IMR-90 (cell line): ENCODE data around the gene SIRT7. TPM values are rescaled to one million over a fixed set of nuclear protein-coding genes. Genes with fewer than 3 reads are reported as not detected.

ENCODE experiments used
- ATAC-seq: fragments of 200-7000 bp; cut with Tn5 transposase; 2 replicates; pipeline ENCODE4 v1.9.1; 2020; ENCODE audit warnings: low read depth, mild to moderate bottlenecking, moderate library complexity
- BruUV-seq: library from RNA; stranded (reverse); fragments of 400-500 nt; replicated peaks from 2 replicates; lab custom pipeline; 2021; lab: Mats Ljungman, UMichigan
- CTCF ChIA-PET: fragments of 300-600 bp; formaldehyde crosslinking; extraction: SDS; loops from one replicate; lab custom pipeline; 2021; ENCODE audit warnings: antibody characterized with exemption; lab: Yijun Ruan, JAX
- POLR2A ChIA-PET: fragments of 300-600 bp; sonication (Branson Sonifier 250); formaldehyde crosslinking; loops from one replicate; lab custom pipeline; 2022; ENCODE audit warnings: antibody characterized with exemption; ENCODE audit not compliant: unreplicated experiment; lab: Charles Lee
- DNase-seq: peaks from one replicate; pipeline ENCODE4 v3.0.0; 2013
- H2AFZ ChIP-seq: replicated peaks from 2 replicates; pipeline ENCODE3; 2013; ENCODE audit warnings: low read length, mild to moderate bottlenecking; ENCODE audit not compliant: poor library complexity
- H2AK5ac ChIP-seq: 2 replicates; pipeline ENCODE4 v1.6.1; 2013; ENCODE audit warnings: low read depth, low read length, inconsistent platforms
- H2AK9ac ChIP-seq: replicated peaks from 2 replicates; pipeline ENCODE3; 2013; ENCODE audit warnings: mild to moderate bottlenecking, low read depth, low read length, moderate library complexity; ENCODE audit not compliant: poor library complexity
- H2BK120ac ChIP-seq: 2 replicates; pipeline ENCODE4 v1.6.1; 2013; ENCODE audit warnings: low read depth, low read length, inconsistent platforms
- H2BK15ac ChIP-seq: 3 replicates; pipeline ENCODE4 v1.6.1; 2013; ENCODE audit warnings: low read depth, low read length, inconsistent platforms
- H2BK20ac ChIP-seq: 2 replicates; pipeline ENCODE4 v1.6.1; 2013; ENCODE audit warnings: low read depth, mild to moderate bottlenecking, inconsistent platforms, low read length, moderate library complexity
- H2BK5ac ChIP-seq: 2 replicates; pipeline ENCODE4 v1.6.1; 2013; ENCODE audit warnings: mild to moderate bottlenecking, low read depth, low read length, inconsistent platforms; ENCODE audit not compliant: poor library complexity, severe bottlenecking
- H3K14ac ChIP-seq: replicated peaks from 2 replicates; pipeline ENCODE4 v1.6.1; 2013; ENCODE audit warnings: low read depth, low read length, inconsistent platforms
- H3K18ac ChIP-seq: 2 replicates; pipeline ENCODE4 v1.6.1; 2013; ENCODE audit warnings: low read depth, low read length, control low read depth
- H3K23ac ChIP-seq: 2 replicates; pipeline ENCODE4 v1.6.1; 2013; ENCODE audit warnings: low read depth, low read length, inconsistent platforms
- H3K27ac ChIP-seq: 2 replicates; pipeline ENCODE4 v1.5.1; 2013; ENCODE audit warnings: mild to moderate bottlenecking, control low read depth, low read length; ENCODE audit not compliant: insufficient read depth
- H3K27me3 ChIP-seq: 2 replicates; pipeline ENCODE4 v1.6.1; 2013; ENCODE audit warnings: low read length; ENCODE audit not compliant: control insufficient read depth, insufficient read depth
- H3K36me3 ChIP-seq: 2 replicates; pipeline ENCODE4 v1.6.1; 2013; ENCODE audit warnings: low read length, mixed read lengths; ENCODE audit not compliant: control insufficient read depth, insufficient read depth
- H3K4ac ChIP-seq: 2 replicates; pipeline ENCODE4 v1.6.1; 2013; ENCODE audit warnings: low read depth, low read length, inconsistent platforms
- H3K4me1 ChIP-seq: 2 replicates; pipeline ENCODE4 v1.6.1; 2013; ENCODE audit warnings: low read length, mixed read lengths; ENCODE audit not compliant: control insufficient read depth, insufficient read depth
- H3K4me2 ChIP-seq: 2 replicates; pipeline ENCODE4 v1.6.1; 2013; ENCODE audit warnings: low read depth, mild to moderate bottlenecking, control low read depth, low read length, moderate library complexity
- H3K4me3 ChIP-seq: 2 replicates; pipeline ENCODE4 v1.5.1; 2013; ENCODE audit warnings: low read depth, mild to moderate bottlenecking, control low read depth, low read length, moderate library complexity; ENCODE audit not compliant: insufficient read depth
- H3K56ac ChIP-seq: 2 replicates; pipeline ENCODE4 v1.6.1; 2013; ENCODE audit warnings: low read length, inconsistent platforms; ENCODE audit not compliant: insufficient read depth; ENCODE audit errors: extremely low read depth
- H3K79me1 ChIP-seq, 2 experiments: 2 replicates each; pipeline ENCODE4 v1.6.1; 2013; ENCODE audit warnings: low read length in 2 of 2, inconsistent platforms in 1 of 2, low read depth in 1 of 2
- H3K9ac ChIP-seq: 2 replicates; pipeline ENCODE4 v1.6.1; 2013; ENCODE audit warnings: low read depth, low read length, control low read depth
- H3K9me1 ChIP-seq: 2 replicates; pipeline ENCODE4 v1.6.1; 2013; ENCODE audit warnings: low read length, inconsistent platforms; ENCODE audit not compliant: insufficient read depth
- H3K9me3 ChIP-seq: 2 replicates; pipeline ENCODE4 v1.6.1; 2013; ENCODE audit warnings: low read length; ENCODE audit not compliant: control insufficient read depth, insufficient read depth
- H4K20me1 ChIP-seq: 2 replicates; pipeline ENCODE4 v1.6.1; 2013; ENCODE audit warnings: low read length, inconsistent platforms; ENCODE audit not compliant: insufficient read depth
- H4K5ac ChIP-seq: 2 replicates; pipeline ENCODE4 v1.6.1; 2013; ENCODE audit warnings: mild to moderate bottlenecking, low read depth, low read length, control low read depth
- H4K8ac ChIP-seq, 2 experiments: 2 replicates each; pipeline ENCODE4 v1.6.1; 2013; ENCODE audit warnings: low read depth in 2 of 2, low read length in 2 of 2, control low read depth in 1 of 2, inconsistent platforms in 1 of 2
- H4K91ac ChIP-seq: 2 replicates; pipeline ENCODE4 v1.6.1; 2013; ENCODE audit warnings: low read depth, low read length, inconsistent platforms; ENCODE audit not compliant: insufficient read depth
- SMC3 ChIP-seq: fragments of 150-350 bp; IDR thresholded peaks from 2 replicates; pipeline ENCODE4 v1.6.1; 2016; ENCODE audit warnings: low read depth, mild to moderate bottlenecking, antibody characterized with exemption, low read length, moderate library complexity
- WGBS, 2 experiments: methylation state at CpG; one replicate each; pipeline versions ENCODE4 v1.1.5 to v1.1.7; 2013; ENCODE audit warnings: missing lambda C conversion rate in 2 of 2; ENCODE audit not compliant: insufficient read length in 1 of 2; ENCODE audit errors: extremely low coverage in 2 of 2; 5-methylcytosine and 5-hydroxymethylcytosine counted together
- dilution Hi-C: fragments of 300-500 bp; cut with HindIII; formaldehyde crosslinking; loops from one replicate; pipeline ENCODE4 v1.14.3; 2018; ENCODE audit warnings: low sequenced_read_pairs; ENCODE audit not compliant: unreplicated experiment
- in situ Hi-C: fragments of 300-500 bp; cut with MboI; formaldehyde crosslinking; loops from 3 replicates; pipeline ENCODE4 v1.14.3; 2019; ENCODE audit warnings: low sequenced_read_pairs, inconsistent platforms, mixed read lengths
- intact Hi-C: fragments of 100-400 bp; cut with micrococcal nuclease; formaldehyde crosslinking; loops from 2 replicates; pipeline ENCODE4 v1.10.0; 2022
- polyA plus RNA-seq, 3 experiments: library from polyadenylated mRNA; depleted of rRNA; stranded (reverse); fragments of >200 nt; gene quantifications; 2 replicates each; pipeline ENCODE4 v1.2.3, GENCODE V29; 2012; ENCODE audit warnings: low replicate concordance in 1 of 3
- total RNA-seq: library from RNA; depleted of rRNA; stranded (reverse); fragments of >200 nt; gene quantifications from 2 replicates; pipeline ENCODE4 v1.2.3, GENCODE V29; 2012
- TF ChIP-seq, protein P1 (sequence below): conservative IDR thresholded peaks from 2 replicates; pipeline ENCODE4 v1.5.1; 2012; ENCODE audit warnings: mild to moderate bottlenecking, low read depth, low read length, improper control_type of control experiment

The SIRT7 gene
- total and polyA plus RNA-seq, 2 of the 4 experiments (the other 2 are of a cell fraction): 14.5 to 19.8 TPM

DNA sequence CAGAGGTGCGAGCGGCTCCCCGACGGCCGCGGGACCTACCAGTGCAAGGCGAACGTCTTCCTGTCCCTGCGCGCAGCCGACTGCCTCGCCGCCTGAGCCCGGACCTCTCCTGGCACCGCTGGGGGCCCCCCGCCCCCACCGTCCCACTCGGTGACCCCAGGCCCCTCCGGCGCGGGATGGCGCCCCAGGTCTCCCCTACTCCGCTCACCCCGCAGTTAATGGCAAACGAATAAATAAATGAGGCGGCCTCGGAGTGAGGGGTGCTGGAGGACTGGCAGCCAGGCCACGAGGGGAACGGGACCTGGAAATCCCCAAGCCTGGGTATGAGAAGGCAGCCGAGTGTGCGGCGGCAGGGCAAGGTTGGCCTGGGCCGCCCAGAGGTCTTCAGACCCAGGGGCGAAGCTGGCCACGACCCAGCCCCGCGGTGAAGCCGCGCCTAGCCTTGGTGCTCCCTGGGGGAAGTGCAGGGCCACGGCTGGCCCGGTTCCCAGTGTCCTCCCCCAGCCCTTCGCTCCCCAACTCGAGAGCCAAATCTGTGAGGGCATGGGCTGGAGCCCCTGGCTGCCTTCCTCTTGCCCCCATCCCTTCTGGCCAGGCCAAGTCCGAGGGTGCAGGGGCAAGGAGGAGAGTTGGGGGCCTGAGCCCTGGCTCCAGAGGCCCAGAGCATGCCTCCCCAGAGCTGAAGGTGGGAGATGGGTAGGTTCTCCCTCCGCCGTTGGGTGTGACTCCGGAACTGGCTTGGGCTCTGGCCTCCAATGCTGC, 15.1 kb downstream of the SIRT7 start:
- DNase-seq: no peak
- 41% methylated on average over 30 of the region's 47 CpGs; no CpG with 5 or more reads in 1 of the 2 experiments for WGBS, 2 experiments

More for the DNA sequence above, 15.1 kb downstream of the SIRT7 start:
- Histone ChIP-seq H3K9ac (no peak overlapping the region), H3K79me1 (peaks cover 0 to 31% of the 10 kb centered on the region in 2 experiments; a peak in 3 of 4 replicates), H2BK5ac (no peak overlapping the region), H4K5ac (no peak overlapping the region), H3K27ac (no peak overlapping the region), H2AFZ (peak overlapping the region; percentile 83), H3K4ac (no peak overlapping the region), H2AK5ac (peak overlapping the region; percentile 5; the same call in 1 of the 2 replicates), H3K4me3 (no peak overlapping the region), H2AK9ac (peak overlapping the region; percentile 86), H2BK15ac (no peak overlapping the region), H3K23ac (no peak overlapping the region), H3K4me2 (peak overlapping the region; percentile 69; the same call in 1 of the 2 replicates), H3K14ac (no peak overlapping the region), H4K20me1 (peaks cover 26% of the 10 kb centered on the region), H4K91ac (no peak overlapping the region), H2BK20ac (no peak overlapping the region), H3K56ac (no peak overlapping the region), H3K9me1 (peaks cover 13% of the 10 kb centered on the region; the same call in 1 of the 2 replicates), H3K4me1 (peaks cover 14% of the 10 kb centered on the region), H2BK120ac (no peak overlapping the region), H3K9me3 (no peaks in the 10 kb centered on the region), H4K8ac (no peak overlapping the region), H3K36me3 (peaks cover 28% of the 10 kb centered on the region), H3K18ac (no peak overlapping the region), H3K27me3 (no peaks in the 10 kb centered on the region)
- intact Hi-C loops (no loop called here), in situ Hi-C loops (no loop called here), dilution Hi-C loops (no loop called here)
- CTCF ChIA-PET: interaction anchor here (0.6 kb wide), 1 partner anchor 180 kb away, joined by 3 read pairs; no protein-coding TSS in a partner anchor
- POLR2A ChIA-PET: no interaction called here
- no peak for ATAC-seq
- BruUV-seq: no TSS peak
- TF ChIP-seq, protein P1, sequence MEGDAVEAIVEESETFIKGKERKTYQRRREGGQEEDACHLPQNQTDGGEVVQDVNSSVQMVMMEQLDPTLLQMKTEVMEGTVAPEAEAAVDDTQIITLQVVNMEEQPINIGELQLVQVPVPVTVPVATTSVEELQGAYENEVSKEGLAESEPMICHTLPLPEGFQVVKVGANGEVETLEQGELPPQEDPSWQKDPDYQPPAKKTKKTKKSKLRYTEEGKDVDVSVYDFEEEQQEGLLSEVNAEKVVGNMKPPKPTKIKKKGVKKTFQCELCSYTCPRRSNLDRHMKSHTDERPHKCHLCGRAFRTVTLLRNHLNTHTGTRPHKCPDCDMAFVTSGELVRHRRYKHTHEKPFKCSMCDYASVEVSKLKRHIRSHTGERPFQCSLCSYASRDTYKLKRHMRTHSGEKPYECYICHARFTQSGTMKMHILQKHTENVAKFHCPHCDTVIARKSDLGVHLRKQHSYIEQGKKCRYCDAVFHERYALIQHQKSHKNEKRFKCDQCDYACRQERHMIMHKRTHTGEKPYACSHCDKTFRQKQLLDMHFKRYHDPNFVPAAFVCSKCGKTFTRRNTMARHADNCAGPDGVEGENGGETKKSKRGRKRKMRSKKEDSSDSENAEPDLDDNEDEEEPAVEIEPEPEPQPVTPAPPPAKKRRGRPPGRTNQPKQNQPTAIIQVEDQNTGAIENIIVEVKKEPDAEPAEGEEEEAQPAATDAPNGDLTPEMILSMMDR: no peak
- no peak for TF ChIP-seq SMC3
